Tongue (tissue), 2 donors: Measurements from ENCODE around the gene TMEM128. TPM values are rescaled to one million over a fixed set of nuclear protein-coding genes. Genes with fewer than 3 reads are reported as not detected.
"Not testable (repeated sequence)": the region's sequence is repeated elsewhere in the genome, so short reads cannot be mapped to it uniquely, and the experiment has no call there.

Source experiments
- DNase-seq: peaks from one replicate; pipeline ENCODE4 v3.0.0-alpha.2; 2015
- total RNA-seq: library from RNA; depleted of rRNA; stranded (reverse); fragments of >200 nt; gene quantifications from one replicate; pipeline ENCODE4 v1.2.3, GENCODE V29; 2014

The TMEM128 gene
- total RNA-seq, 1 donor from 2014 or later: 18.0 TPM

DNA sequence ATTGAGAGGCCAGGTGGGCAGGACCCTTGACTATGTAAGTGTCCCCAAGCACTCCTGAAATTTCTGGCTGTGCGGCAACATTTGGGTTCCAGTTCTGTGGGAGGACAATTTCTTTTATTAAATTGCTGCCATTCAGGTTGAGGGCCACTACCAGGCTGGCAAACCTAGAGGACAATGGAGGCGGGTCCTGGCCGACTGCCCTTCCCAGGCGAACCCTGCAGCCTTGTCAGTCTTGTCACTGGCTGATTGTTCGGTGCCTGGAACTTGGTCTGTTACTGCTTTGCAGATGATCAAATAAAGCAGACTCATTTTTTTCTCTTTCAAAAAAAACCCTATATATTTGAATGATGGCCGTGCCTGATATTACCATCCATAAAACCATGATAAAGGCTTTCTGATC lies 6.6 kb upstream of the TMEM128 start:
- DNase-seq: no peak

DNA sequence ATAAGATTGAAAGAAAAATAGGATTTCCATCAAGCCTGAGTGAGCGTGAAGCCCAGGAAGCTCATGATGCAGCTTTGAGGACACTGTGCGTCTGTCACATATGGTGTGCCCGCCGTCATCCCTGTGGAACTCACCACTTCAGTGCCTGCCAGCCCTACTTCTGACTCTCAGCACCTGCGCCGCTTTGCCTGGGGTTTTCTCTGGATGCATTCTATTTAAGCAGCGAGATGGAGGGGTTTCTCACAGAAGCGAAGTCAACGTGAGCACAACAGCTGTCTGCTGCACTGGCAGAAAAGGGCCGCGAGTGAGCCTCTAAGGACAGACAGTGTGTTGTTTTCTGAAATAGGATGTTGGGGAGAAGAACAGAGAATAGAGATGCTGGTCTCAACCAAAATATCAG lies 6.2 kb upstream of the TMEM128 start:
- DNase-seq: no peak

DNA sequence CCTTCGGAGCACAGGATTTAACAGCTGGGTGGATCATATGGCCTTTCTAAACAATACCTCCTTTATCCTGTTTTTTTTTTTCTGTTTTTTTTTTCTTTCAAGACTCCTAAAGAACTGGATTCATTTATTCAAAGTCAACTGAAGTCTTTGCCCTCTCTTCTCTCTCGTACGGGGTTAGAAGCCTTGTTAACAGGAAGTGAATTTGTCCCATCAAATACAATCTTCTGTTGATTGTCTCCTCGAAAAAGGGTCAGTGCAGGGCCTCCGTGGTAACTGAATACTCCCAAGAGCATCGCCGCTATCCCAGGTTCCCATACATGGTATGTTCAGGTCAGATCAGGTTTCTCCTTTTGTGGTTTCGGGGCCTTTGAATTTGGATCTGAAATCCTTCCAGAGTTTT lies 1.8 kb upstream of the TMEM128 start:
- DNase-seq: no peak

DNA sequence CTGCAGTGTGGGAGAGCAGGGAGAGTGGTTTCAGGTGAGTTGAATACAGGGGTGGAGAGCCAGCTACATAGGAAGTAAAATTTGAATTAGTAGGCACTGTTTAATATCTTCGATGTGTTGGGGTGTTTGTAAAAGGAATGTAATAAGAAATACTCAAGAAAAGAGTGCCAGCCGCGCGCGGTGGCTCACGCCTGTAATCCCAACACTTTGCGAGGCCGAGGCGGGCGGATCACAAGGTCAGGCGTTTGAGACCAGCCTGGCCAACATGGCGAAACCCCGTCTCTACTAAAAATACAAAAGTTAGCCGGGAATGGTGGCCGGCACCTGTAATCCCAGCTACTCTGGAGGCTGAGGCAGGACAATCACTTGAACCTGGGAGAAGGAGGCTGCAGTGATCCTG lies 1.3 kb upstream of the TMEM128 start:
- DNase-seq: not testable (repeated sequence)

DNA sequence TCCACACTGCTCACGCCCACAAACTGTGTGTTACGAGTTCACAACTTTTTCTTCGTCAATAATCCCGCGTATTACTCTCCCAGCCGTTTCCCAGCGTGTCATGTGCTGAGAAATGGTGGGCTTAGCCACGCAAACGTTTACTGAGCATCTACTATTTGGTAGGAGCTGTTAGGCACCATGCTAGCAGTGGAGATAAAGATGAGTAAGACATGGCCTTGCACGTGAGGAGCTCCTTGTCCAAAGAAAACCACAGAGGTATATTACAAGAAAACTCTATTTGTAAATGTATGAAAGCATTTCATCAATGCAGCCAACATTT lies 821 bp upstream of the TMEM128 start:
- DNase-seq: no peak

DNA sequence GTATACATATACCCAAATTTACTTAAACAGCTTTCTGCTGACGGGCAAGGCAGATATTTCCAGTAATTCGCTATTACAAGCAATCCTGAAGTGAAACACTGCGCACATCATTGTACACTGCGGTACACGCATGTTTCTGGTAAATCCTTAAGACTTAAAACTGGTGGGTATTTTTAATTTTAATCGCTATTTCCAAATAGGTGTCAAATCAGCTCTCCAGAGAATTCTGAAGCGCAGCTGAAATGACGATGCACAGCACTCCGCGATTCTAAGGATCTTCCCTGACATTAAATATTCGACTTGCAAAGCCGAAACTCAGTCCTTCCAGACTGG lies 361 bp downstream of the TMEM128 start:
- no peak for DNase-seq

DNA sequence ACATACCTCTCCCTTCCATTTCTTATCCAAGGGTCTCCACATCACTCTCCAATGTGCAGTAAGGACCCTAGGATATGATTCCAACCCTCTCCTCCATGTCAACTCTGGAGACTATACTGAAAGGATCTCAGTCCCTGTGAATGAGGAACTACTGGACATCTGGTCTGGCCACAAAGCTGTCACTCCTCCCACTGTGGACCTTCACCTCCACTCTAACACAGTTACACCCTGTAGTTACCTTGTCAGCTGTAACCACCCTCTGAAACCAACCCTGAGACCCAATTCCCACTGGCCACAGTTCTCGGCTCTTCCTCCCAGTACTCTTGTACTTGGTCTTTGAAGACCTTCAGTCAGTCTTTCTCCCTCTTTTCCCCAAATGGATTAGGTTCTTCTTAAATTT lies 2.9 kb downstream of the TMEM128 start:
- no peak for DNase-seq

DNA sequence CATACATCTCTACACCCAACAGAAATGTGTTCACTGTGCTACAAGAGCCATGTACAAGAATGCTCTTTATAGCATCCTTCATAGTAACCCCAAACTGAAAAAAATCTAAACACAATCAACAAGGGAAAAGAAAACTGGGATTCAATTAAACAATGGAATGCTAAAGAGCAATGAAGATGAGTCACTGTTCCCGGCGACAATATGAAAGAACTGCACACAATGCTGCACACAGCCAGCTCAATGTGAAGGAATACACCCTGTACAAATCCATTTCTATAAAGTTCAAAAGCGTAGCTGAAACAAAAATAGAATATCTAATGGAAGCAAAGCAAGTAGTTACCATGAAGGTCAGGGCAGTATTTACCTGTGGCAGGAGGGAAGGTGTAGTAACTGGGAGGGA lies 8.5 kb downstream of the TMEM128 start:
- not testable (repeated sequence) for DNase-seq

DNA sequence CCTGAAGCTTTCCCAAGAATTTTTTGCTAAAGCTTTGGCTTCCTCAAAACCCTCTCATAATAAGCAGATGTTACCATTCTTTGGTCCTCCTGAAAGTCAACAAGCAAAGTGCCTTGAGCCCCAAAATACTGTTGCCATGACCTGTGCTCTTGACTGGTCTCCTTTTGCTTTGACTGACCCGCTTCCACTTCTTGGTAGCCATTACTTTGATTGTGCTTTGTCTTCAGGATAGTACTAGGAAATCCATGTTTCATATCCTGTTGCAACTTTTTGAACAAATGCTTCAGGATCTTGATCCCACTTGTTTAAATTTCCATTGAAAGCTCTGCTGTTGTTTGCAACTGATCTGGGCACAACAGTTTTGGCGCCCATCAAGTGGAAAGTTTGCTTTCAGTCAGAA lies 14.4 kb downstream of the TMEM128 start:
- DNase-seq: no peak

DNA sequence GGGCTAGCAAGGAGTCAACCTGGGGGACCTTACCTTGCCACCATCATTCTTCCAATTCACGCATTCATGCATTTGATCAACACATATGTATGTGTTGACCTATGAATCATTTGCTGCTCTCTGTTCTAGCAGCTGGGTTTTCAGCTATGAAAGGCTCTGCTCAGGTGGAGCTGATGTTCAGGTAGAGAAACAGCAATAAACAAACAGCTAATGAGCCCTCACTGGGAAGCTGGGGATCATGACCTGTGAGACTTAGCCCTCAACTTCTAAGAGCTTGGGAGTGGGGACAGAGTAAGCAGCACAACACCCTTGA lies 19.7 kb downstream of the TMEM128 start:
- DNase-seq: no peak

DNA sequence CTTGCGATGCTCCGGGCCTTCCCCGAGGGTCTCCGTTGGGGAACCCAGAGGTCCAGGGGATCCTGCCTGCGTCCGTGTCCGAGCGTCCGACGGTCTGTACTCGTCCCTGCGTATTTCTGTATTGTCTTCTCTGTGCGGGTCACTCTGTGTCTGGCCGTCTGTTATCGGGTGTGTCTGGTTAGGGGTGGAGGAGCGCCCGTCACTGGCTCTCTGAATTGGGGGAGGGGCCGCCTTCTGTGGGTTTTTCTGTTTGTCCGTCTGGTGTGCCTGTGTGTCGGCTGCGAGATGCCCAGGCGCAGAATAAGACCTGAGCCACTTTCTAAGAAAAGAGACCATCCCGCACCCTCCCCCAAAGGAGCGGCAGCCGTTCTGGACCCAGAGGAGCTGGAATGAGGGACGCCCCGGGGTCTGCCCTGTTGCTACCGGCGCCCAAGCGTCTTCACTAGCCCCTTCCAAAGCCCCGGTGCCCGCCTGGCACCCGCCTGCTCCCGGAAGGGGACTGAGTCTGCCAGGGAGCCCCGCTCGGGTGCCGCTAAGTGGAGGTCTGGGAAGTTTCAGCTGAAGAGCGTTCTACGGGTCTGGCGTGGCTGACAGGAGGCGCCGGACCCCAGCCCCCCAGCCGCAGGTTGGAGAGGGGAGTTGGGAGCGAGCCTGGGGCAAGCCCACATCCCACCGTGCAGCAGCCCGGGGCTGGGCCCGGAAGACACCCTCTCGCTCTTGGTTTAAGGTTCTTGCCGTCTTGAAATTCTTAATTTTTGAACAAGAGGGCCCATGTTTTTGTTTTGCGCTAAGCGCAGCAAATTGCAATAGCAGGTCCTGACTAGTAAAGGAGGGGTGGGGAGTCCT lies 20.3 kb downstream of the TMEM128 start:
- DNase-seq: no peak

DNA sequence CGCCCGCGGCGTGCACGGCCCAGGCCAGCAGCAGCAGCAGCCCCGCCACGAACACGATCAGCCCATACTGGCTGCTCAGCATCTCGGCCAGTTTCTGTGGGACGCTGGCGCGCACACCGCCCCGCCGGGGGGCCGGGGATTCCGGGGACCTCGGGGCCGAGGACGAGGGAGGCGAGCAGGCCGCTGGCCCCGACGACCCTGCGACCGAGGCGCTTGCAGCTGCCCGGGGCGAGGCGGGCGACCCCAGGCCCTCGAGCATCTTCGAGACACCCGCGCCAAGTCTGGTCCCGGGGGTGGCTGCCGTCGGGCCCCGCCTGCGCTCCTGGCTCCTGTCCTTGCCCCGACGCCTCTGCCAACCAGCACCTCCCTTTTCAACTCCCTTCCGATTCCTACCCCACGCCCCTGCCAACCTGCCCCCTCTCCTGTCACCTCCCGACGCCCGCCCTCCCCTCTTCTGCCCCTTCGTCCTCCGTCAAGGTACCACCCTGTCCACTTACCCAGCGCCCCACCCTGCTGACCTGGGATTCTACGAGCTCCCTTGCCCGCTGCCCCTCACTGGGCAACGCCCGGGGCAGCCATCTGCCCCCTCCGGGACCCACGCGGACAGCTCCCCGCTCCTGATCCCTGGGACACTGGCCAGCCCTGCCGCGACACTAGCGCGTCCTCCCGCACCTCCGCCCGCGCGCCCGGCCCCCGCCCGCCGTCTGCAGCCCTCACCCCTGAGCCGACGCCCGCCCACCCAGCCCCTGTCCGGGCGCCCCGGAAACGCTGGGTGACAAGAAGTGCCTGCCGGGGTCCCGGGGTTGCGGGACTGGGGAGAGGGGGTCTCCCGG lies 21.2 kb downstream of the TMEM128 start, which contains the start of gene OTOP1:
OTOP1 (minus strand) TSS at position 324 of the 833 bp plus-strand sequence; CDS start at position 259, 65 bp downstream.
- no peak for DNase-seq

DNA sequence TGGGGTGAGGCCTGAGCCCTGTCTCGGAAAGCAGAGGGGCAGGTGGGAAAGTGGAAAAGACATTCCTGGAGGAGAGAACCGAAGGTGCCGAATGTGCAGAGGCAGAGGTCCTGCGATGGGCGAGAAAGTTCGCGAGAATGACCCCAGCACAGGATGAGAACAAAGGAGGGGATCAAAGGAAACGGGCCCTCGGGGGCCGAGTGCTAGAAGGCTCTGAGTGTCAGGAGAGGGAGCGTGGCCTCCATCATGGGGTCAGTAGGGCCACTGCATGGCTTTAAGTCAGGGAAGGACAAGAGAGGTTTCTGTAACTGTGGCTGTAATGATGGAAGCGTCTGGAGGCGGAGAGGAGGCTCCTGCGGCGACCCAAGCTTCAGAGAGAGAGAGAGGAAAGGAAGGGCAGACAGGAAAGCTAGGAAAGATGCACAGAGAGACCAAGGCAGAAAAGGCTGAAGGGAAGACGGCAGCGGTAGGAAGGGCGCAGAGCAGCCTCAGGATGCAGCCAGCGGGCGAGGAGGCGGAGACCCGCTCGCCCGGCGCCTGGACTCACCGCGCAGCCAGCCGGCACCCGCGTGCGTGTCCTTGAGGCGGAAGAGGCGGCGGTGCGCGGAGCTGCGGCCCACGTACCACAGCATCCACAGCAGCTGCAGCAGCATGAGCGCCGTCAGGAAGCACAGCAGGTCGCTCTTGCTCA lies 22.0 kb downstream of the TMEM128 start:
- no peak for DNase-seq

DNA sequence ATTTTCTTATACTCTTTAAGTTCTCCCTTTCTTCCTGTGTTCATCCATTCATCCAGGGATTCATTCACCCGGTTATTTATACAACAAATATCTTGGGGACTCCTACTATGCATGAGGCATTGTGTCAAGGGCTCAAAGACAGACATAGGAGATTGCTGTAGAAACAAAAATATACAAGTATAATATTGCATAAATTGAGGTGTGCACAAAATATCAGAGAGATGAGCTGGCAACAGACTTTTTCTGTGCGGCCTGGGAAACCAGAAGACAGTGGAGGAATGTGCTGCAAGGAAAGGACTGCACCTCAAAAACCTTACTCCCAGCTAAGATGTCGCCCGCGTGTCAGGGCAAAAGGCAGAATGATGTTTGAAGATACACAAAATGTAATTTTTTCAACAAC lies 30.9 kb downstream of the TMEM128 start:
- DNase-seq: no peak

DNA sequence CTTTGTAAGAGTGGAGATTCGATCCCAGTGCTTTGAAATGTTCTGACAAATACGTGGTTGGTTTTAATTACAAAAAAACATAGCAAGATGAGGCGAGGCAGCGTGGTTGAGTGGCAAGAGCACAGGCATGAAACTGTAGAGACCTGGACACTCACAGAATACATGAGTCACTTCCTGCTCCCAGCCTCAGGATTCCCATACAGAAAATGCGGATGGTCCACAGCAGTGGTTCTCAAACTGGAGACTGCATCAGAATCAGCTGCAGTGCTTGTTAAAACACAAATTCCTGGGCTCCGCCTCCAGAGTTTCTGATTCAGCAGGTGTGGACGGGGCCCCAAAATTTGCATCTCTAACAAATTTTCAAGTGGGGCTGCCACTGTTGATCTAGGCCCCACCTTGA lies 31.4 kb downstream of the TMEM128 start:
- DNase-seq: no peak

DNA sequence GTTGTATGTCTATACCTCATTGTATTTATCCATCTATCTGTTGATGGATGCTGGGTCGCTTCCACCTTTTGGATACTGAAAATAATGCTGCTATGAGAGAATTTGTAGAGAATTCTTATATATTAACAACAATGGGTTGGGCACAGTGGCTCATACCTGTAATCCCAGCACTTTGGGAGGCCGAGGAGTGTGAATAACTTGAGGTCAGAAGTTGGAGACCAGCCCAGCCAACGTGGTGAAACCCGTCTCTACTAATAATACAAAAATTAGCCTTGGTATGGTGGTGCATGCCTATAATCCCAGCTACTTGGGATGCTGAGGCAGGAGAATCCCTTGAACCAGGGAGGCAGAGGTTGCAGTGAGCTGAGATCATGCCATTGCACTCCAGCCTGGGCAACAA lies 34.3 kb downstream of the TMEM128 start:
- DNase-seq: not testable (repeated sequence)

DNA sequence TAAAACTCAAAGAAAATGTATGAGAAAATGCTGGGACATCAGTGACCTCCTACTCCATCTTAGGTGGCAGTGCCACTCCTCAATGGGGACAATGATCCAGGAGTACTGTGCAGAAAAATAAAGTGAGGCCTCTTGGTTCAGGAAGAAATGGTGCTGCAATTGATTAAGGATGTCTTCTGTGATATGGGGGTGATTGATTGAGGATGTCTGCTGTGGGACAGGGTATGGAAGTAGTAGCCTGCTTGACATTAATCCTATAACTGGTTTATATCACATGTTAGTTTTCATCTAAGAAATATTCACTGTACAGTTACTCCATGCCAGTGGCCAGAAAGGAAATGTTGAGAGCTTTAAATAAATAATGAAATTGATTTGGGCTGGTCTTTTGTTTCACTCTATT lies 41.8 kb downstream of the TMEM128 start:
- DNase-seq: no peak

DNA sequence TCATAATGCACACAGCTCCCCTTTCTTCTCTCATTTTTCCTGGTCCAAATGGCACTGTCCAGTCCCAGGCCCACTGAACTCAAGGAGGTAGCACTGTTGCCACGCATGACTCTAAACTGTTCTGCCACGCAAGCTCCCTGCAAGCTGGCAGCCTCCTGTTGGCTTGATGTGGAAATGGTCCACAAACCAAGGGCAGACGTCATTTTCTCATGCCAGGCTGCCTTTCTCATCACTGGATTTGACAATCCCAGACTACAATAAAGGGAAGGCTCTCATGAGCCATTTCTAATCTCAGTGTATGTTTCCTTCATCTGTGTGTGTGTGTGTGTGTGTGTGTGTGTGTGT lies 43.6 kb downstream of the TMEM128 start:
- no peak for DNase-seq

DNA sequence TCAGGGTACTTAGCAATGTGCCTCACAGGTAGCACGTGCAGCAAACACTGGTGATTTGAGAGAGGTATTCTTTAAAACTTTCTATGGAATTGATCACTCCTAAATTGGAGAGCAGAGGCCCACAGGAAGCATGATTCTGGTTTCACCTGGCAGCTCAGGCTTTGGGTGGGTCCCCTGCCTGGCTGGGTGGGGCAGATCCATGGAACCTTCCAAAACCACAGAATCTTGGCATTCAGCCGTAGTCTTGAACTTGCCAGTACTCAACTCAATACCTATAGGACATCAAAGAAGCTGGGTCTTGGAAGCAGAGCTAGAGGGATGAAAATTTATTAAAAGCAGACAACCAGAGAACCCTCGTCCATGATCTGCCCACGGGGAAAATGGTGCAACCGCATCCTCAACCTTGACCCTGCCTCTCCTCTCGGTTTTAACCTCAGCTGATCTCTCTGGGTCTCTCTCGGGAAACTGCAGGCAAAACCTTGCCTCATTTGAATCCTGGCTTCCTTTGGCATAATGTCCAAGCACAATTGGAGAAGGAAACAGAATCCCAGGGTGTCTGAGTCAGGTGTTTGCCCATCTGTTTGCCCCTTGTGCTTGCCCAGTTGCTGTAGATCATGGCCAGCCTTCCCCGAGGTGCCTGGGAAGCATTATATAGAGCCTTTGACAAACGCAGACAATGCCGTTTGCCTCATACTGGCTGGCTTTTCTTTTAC lies 44.2 kb downstream of the TMEM128 start:
- DNase-seq: no peak

DNA sequence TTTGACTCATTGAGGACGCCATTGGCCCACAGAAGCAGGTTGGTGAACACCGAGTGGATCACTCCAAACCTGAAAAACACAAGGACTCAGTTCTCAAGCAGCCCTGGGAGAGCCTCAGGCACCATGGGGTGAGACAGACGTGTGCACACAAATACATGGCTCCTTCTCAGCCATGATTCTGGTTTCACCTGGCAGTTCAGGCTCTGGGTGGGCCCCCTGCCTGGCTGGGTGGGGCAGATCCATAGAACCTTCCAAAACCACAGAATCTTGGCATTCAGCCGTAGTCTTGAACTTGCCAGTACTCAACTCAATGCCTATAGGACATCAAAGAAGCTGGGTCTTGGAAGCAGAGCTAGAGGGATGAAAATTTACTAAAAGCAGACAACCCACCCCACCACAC lies 45.5 kb downstream of the TMEM128 start:
- no peak for DNase-seq

DNA sequence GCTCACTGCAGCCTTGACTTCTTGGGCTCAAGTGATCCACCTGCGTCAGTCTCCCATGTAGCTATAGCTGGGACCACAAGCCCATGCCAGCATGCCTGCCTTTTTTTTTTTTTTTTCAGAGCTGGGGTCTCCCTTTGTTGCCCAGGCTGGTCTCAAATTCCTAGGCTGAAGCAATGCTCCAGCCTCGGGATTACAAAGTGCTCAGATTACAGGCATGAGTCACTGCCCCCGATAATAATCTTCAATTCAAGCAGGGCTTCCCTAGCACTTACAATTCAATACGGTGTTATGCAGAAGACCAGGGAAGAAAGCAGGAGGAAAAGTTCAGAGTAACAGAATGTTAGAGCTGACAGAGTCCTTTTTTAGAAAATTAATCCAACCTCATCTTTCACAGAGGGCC lies 47.4 kb downstream of the TMEM128 start:
- DNase-seq: no peak

DNA sequence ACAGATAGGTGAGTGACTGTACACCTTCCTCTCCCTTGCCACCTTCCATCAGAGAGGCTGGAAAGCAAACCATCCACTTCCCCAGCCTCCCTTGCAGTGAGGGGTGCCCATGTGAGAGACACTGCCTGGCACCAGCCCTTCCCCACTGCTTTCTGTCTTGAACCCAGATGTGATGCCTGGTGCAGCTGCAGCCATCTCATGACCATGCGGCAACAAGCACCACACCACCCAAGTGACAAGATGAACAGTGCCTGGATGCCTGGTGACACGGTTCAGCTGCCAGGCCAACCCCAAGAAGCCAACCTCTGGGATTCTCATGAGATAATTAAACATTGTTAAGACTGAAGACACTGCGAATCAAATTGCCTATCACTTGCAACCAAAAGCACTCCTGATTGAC lies 52.7 kb downstream of the TMEM128 start:
- no peak for DNase-seq

DNA sequence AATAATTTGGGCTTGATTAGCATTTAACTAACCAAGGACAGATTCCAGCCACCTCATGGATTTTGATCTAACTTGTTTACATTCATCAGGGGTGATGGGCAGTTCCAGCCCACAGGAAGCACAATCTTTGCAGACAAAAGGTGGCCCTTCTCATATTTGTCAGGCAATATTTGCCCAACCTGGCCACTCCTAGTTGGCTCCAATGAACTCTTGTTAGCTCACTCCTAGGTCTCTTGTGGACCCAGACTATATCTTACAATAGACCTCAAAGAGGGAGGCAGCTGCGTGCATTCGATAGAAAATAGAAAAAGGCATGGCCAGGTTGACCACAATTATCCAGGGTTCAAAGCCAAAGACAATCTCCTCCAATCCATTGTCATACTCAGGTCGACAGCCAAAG lies 59.5 kb downstream of the TMEM128 start:
- not testable (repeated sequence) for DNase-seq
